ENCODE data around the gene ARHGAP10. TPM values are rescaled to one million over a fixed set of nuclear protein-coding genes. Genes with fewer than 3 reads are reported as not detected.

ARHGAP10 gene
- total RNA-seq, 1 donor from 2014 or later = 4.6 TPM

DNA sequence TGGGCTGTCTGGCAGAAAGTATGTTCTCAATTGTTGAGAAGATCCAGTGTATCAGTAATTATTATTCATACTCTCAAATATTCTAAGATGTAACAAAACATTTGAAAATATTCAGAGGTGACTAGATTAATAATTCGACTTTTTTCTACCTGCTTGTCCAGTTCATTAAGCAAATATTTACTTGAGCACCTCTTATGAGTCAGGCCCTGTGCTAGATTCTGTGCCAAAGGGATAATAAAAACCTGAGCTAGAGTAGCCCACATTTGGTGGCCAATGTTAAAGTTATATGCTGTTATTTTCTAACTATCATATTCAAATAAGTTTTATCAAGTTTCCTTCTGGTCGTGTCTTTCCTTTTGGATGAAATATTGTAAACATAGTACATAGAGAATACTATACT lies 58.5 kb downstream of the ARHGAP10 start:
- DNase-seq (ENCODE audit: low spot score) = no peak
- Mint-ChIP-seq H3K4me3 (ENCODE audit: unreplicated experiment) (no peak overlapping the region), H3K36me3 (ENCODE audit: low read depth, unreplicated experiment) (no peaks in the 10 kb centered on the region), H3K27ac (ENCODE audit: unreplicated experiment) (no peak overlapping the region), H3K27me3 (ENCODE audit: unreplicated experiment) (no peaks in the 10 kb centered on the region), H3K4me1 (ENCODE audit: unreplicated experiment) (no peaks in the 10 kb centered on the region), H3K9me3 (ENCODE audit: unreplicated experiment) (no peaks in the 10 kb centered on the region)
- TF ChIP-seq, protein P1, sequence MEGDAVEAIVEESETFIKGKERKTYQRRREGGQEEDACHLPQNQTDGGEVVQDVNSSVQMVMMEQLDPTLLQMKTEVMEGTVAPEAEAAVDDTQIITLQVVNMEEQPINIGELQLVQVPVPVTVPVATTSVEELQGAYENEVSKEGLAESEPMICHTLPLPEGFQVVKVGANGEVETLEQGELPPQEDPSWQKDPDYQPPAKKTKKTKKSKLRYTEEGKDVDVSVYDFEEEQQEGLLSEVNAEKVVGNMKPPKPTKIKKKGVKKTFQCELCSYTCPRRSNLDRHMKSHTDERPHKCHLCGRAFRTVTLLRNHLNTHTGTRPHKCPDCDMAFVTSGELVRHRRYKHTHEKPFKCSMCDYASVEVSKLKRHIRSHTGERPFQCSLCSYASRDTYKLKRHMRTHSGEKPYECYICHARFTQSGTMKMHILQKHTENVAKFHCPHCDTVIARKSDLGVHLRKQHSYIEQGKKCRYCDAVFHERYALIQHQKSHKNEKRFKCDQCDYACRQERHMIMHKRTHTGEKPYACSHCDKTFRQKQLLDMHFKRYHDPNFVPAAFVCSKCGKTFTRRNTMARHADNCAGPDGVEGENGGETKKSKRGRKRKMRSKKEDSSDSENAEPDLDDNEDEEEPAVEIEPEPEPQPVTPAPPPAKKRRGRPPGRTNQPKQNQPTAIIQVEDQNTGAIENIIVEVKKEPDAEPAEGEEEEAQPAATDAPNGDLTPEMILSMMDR (IDR thresholded peaks at IDR 0.05; ENCODE audit: unreplicated experiment) = no peak

DNA sequence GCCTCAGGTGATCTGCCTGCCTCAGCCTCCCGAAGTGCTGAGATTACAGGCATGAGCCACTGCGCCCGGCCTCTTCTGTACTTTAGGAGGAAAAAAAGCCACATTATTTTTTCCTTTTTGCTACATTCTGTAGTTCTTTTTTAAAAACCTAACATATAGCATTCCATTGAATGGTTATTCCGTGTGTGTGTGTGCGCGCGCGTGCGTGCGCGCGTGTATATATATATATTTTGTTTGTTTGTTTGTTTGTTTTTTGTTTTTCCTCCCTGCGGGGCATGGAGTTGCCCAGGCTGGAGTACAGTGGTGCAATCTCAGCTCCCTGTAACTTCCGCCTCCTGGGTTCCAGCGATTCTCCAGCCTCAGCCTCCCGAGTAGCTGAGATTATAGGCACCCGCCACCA lies 59.5 kb downstream of the ARHGAP10 start:
- Mint-ChIP-seq H3K4me1 (ENCODE audit: unreplicated experiment) (no peaks in the 10 kb centered on the region), H3K9me3 (ENCODE audit: unreplicated experiment) (no peaks in the 10 kb centered on the region), H3K27ac (ENCODE audit: unreplicated experiment) (no peak overlapping the region), H3K4me3 (ENCODE audit: unreplicated experiment) (no peak overlapping the region), H3K27me3 (ENCODE audit: unreplicated experiment) (no peaks in the 10 kb centered on the region), H3K36me3 (ENCODE audit: low read depth, unreplicated experiment) (no peaks in the 10 kb centered on the region)
- TF ChIP-seq, protein P1 (IDR thresholded peaks at IDR 0.05; ENCODE audit: unreplicated experiment) = no peak
- no peak for DNase-seq (ENCODE audit: low spot score)

DNA sequence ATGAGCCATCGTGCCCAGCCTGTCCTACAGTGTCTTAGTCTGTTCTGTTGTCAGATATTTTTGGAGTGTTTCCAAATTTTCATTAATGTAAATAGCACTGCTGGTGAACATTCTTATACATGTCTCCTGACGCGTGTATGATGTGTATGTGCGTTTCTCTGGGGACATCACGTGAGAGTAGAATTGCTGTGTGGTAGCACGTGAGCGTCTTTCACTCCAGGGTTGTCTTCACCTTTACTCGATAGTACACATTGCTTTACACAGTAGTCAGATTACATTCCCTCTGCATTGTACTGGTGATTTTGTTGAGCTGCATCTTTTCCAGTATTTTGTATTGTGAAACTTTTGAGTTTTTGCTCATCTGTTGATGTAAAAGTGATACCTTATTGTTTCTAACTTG lies 60.0 kb downstream of the ARHGAP10 start:
- TF ChIP-seq, protein P1 (IDR thresholded peaks at IDR 0.05; ENCODE audit: unreplicated experiment) = no peak
- Mint-ChIP-seq H3K27me3 (ENCODE audit: unreplicated experiment) (no peaks in the 10 kb centered on the region), H3K4me1 (ENCODE audit: unreplicated experiment) (no peaks in the 10 kb centered on the region), H3K36me3 (ENCODE audit: low read depth, unreplicated experiment) (no peaks in the 10 kb centered on the region), H3K27ac (ENCODE audit: unreplicated experiment) (peak overlapping the region; percentile 7), H3K4me3 (ENCODE audit: unreplicated experiment) (no peak overlapping the region), H3K9me3 (ENCODE audit: unreplicated experiment) (no peaks in the 10 kb centered on the region)
- no peak for DNase-seq (ENCODE audit: low spot score)

DNA sequence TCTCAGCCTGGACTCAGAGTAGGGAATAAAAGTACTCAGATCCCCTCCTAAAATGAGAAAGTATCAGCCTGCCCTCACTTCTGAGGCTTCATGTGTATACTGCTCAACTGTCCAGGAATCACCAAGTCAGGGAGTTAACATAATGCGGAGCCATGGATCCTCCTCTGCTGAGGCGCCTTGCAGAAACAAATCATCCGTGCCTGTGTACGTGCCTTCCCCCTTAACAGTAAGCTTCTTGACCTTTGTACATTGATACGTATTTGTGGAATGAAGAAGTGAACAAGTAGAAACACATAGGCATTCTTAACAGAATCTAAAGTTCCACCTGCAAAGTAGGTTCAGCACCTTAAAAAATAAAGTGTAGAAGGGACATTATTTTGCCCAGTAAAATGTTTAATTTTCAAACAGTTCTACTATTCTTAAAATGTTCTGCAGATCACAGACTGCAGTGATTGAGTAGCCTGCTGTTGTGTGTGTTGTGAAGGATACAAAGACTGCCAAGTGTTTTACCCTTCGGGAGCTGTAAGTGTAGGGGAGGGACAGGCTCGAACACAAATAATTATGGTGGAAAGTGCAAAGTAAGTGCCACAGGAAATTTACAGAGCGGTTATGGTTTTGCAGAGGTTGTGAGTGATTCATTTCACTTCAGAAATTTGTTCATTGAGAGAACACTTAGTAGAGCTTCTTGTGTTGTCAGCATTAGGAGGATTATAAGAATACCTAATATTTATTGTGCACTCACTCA lies 61.9 kb downstream of the ARHGAP10 start:
- no peaks in the 10 kb centered on the region for H3K9me3 Mint-ChIP-seq (ENCODE audit: unreplicated experiment)

GRCh38 chr4:147794314-147794680 lies 62.4 kb downstream of the ARHGAP10 start:
- Mint-ChIP-seq H3K27ac (ENCODE audit: unreplicated experiment) (no peak overlapping the region), H3K27me3 (ENCODE audit: unreplicated experiment) (peaks cover 4% of the 10 kb centered on the region), H3K4me3 (ENCODE audit: unreplicated experiment) (no peak overlapping the region), H3K36me3 (ENCODE audit: low read depth, unreplicated experiment) (no peaks in the 10 kb centered on the region), H3K9me3 (ENCODE audit: unreplicated experiment) (no peaks in the 10 kb centered on the region), H3K4me1 (ENCODE audit: unreplicated experiment) (peaks cover 6% of the 10 kb centered on the region)
- TF ChIP-seq, protein P1 (IDR thresholded peaks at IDR 0.05; ENCODE audit: unreplicated experiment) = no peak
- DNase-seq (ENCODE audit: low spot score) = no peak

More for the DNA sequence above, 61.9 kb downstream of the ARHGAP10 start:
- Mint-ChIP-seq H3K4me3 (ENCODE audit: unreplicated experiment) (no peak overlapping the region), H3K36me3 (ENCODE audit: low read depth, unreplicated experiment) (no peaks in the 10 kb centered on the region), H3K4me1 (ENCODE audit: unreplicated experiment) (peaks cover under 1% of the 10 kb centered on the region), H3K27me3 (ENCODE audit: unreplicated experiment) (peaks cover 2% of the 10 kb centered on the region), H3K27ac (ENCODE audit: unreplicated experiment) (no peak overlapping the region)
- TF ChIP-seq, protein P1 (IDR thresholded peaks at IDR 0.05; ENCODE audit: unreplicated experiment) = no peak
- DNase-seq (ENCODE audit: low spot score) = no peak

All from endothelial cell (in vitro differentiated cells).